Measurements from ENCODE around the gene CERS6. TPM values are rescaled to one million over a fixed set of nuclear protein-coding genes. Genes with fewer than 3 reads are reported as not detected.

CERS6 gene
- total RNA-seq, 1 experiment from 2014 or later = 45.9 TPM

GRCh38 chr2:168810235-168810634 lies 354.2 kb downstream of the CERS6 start:
- Mint-ChIP-seq H3K4me3 (ENCODE audit: low read depth, unreplicated experiment) (no peak overlapping the region), H3K27me3 (ENCODE audit: unreplicated experiment) (no peaks in the 10 kb centered on the region), H3K36me3 (ENCODE audit: insufficient read depth, unreplicated experiment) (no peaks in the 10 kb centered on the region), H3K27ac (ENCODE audit: unreplicated experiment) (no peak overlapping the region), H3K9me3 (ENCODE audit: low read depth, unreplicated experiment) (no peaks in the 10 kb centered on the region), H3K4me1 (ENCODE audit: low read depth, unreplicated experiment) (peaks cover 36% of the 10 kb centered on the region)
- no TSS peak for BruUV-seq (replicated peaks)
- intact Hi-C loops (cut with micrococcal nuclease; ENCODE audit: unreplicated experiment) = no loop called here
- no peak for TF ChIP-seq CTCF (IDR thresholded peaks at IDR 0.05; ENCODE audit: unreplicated experiment)
- CTCF ChIA-PET = no interaction called here
- no peak for DNase-seq

GRCh38 chr2:168811696-168812095 lies 355.6 kb downstream of the CERS6 start:
- H3K36me3 Mint-ChIP-seq (ENCODE audit: insufficient read depth, unreplicated experiment) = peaks cover 5% of the 10 kb centered on the region
- no peak for TF ChIP-seq CTCF (IDR thresholded peaks at IDR 0.05; ENCODE audit: unreplicated experiment)
- H3K27ac Mint-ChIP-seq (ENCODE audit: unreplicated experiment) = no peak overlapping the region
- CTCF ChIA-PET = no interaction called here
- H3K27me3 Mint-ChIP-seq (ENCODE audit: unreplicated experiment) = no peaks in the 10 kb centered on the region
- intact Hi-C loops (cut with micrococcal nuclease; ENCODE audit: unreplicated experiment) = no loop called here
- no peak for DNase-seq
- no peak overlapping the region for H3K4me3 Mint-ChIP-seq (ENCODE audit: low read depth, unreplicated experiment)
- peaks cover 50% of the 10 kb centered on the region for H3K4me1 Mint-ChIP-seq (ENCODE audit: low read depth, unreplicated experiment)
- peaks cover 2% of the 10 kb centered on the region for H3K9me3 Mint-ChIP-seq (ENCODE audit: low read depth, unreplicated experiment)
- BruUV-seq (replicated peaks) = no TSS peak

GRCh38 chr2:168814046-168814445 lies 358.0 kb downstream of the CERS6 start:
- intact Hi-C loops (cut with micrococcal nuclease; ENCODE audit: unreplicated experiment) = no loop called here
- Mint-ChIP-seq H3K36me3 (ENCODE audit: insufficient read depth, unreplicated experiment) (peaks cover 5% of the 10 kb centered on the region), H3K27ac (ENCODE audit: unreplicated experiment) (peak overlapping the region; percentile 21), H3K4me1 (ENCODE audit: low read depth, unreplicated experiment) (peaks cover 62% of the 10 kb centered on the region), H3K4me3 (ENCODE audit: low read depth, unreplicated experiment) (no peak overlapping the region), H3K27me3 (ENCODE audit: unreplicated experiment) (no peaks in the 10 kb centered on the region), H3K9me3 (ENCODE audit: low read depth, unreplicated experiment) (peaks cover 2% of the 10 kb centered on the region)
- no peak for TF ChIP-seq CTCF (IDR thresholded peaks at IDR 0.05; ENCODE audit: unreplicated experiment)
- no peak for DNase-seq
- no TSS peak for BruUV-seq (replicated peaks)
- CTCF ChIA-PET = no interaction called here

- BruUV-seq (replicated peaks) = no TSS peak
- H3K27ac Mint-ChIP-seq (ENCODE audit: unreplicated experiment) = peak overlapping the region; percentile 78
- peak; percentile 36 for DNase-seq
- TF ChIP-seq CTCF (IDR thresholded peaks at IDR 0.05; ENCODE audit: unreplicated experiment) = no peak
- CTCF ChIA-PET = interaction anchor here (0.7 to 1.7 kb wide), 10 partner anchors 9 to 469 kb away, joined by 3 to 8 read pairs (median 4); no protein-coding TSS in a partner anchor
- no peaks in the 10 kb centered on the region for H3K27me3 Mint-ChIP-seq (ENCODE audit: unreplicated experiment)
- peaks cover 62% of the 10 kb centered on the region for H3K4me1 Mint-ChIP-seq (ENCODE audit: low read depth, unreplicated experiment)
- H3K9me3 Mint-ChIP-seq (ENCODE audit: low read depth, unreplicated experiment) = peaks cover 2% of the 10 kb centered on the region
- peaks cover 5% of the 10 kb centered on the region for H3K36me3 Mint-ChIP-seq (ENCODE audit: insufficient read depth, unreplicated experiment)
- H3K4me3 Mint-ChIP-seq (ENCODE audit: low read depth, unreplicated experiment) = peak overlapping the region; percentile 14
- intact Hi-C loops (cut with micrococcal nuclease; ENCODE audit: unreplicated experiment) = loop anchor here (1.0 to 5.0 kb wide), 3 partner anchors 147 to 221 kb away; no protein-coding TSS in a partner anchor
Observed at GRCh38 chr2:168814939-168815907, 359.2 kb downstream of the CERS6 start.
